Liver (tissue), 9 donors: ENCODE results near the gene ARFIP1. TPM values are rescaled to one million over a fixed set of nuclear protein-coding genes. Genes with fewer than 3 reads are reported as not detected.

ENCODE experiments used
- DNase-seq: peaks from one replicate; pipeline ENCODE4 v3.0.0-alpha.2; 2017; ENCODE audit warnings: low spot score
- H3K27ac ChIP-seq, 2 donors: one replicate each; pipeline ENCODE4 v1.7.0; 2013; ENCODE audit warnings: inconsistent platforms in 2 of 2, low read length in 2 of 2, control low read depth in 1 of 2, low read depth in 1 of 2, mild to moderate bottlenecking in 1 of 2
- H3K27me3 ChIP-seq, 4 donors: one replicate each; pipeline versions ENCODE4 v1.6.1 to v1.7.0; 2013; ENCODE audit warnings: low read length in 3 of 4, inconsistent platforms in 1 of 4, mild to moderate bottlenecking in 1 of 4, moderate library complexity in 1 of 4; ENCODE audit not compliant: control insufficient read depth in 4 of 4, insufficient read depth in 4 of 4
- H3K36me3 ChIP-seq, 4 donors: one replicate each; pipeline versions ENCODE4 v1.6.1 to v1.7.0; 2013; ENCODE audit warnings: low read length in 3 of 4, mild to moderate bottlenecking in 3 of 4, low read depth in 1 of 4, moderate library complexity in 1 of 4; ENCODE audit not compliant: control insufficient read depth in 4 of 4, insufficient read depth in 3 of 4
- H3K4me1 ChIP-seq, 4 donors: one replicate each; pipeline versions ENCODE4 v1.6.1 to v1.7.0; 2013; ENCODE audit warnings: low read length in 3 of 4, mild to moderate bottlenecking in 3 of 4, moderate library complexity in 1 of 4; ENCODE audit not compliant: control insufficient read depth in 4 of 4, insufficient read depth in 4 of 4
- H3K4me3 ChIP-seq, 3 donors: one replicate each; pipeline versions ENCODE4 v1.6.1 to v1.7.0; 2013; ENCODE audit warnings: low read length in 3 of 3, control low read depth in 1 of 3, low read depth in 1 of 3, mild to moderate bottlenecking in 1 of 3
- H3K9ac ChIP-seq, 2 donors: one replicate each; pipeline ENCODE4 v1.7.0; 2013; ENCODE audit warnings: low read length in 2 of 2, mild to moderate bottlenecking in 2 of 2, moderate library complexity in 2 of 2, control low read depth in 1 of 2, low read depth in 1 of 2
- H3K9me3 ChIP-seq, 4 donors: one replicate each; pipeline versions ENCODE4 v1.6.1 to v1.7.0; 2013; ENCODE audit warnings: low read length in 3 of 4; ENCODE audit not compliant: control insufficient read depth in 4 of 4
- EGR1 ChIP-seq, 2 donors: IDR thresholded peaks; 2 replicates each; pipeline ENCODE4 v1.6.1; 2016 to 2018; ENCODE audit warnings: antibody characterized with exemption in 2 of 2, low read depth in 2 of 2
- FOXA1 ChIP-seq: IDR thresholded peaks from 2 replicates; pipeline ENCODE4 v1.6.1; 2016; ENCODE audit warnings: antibody characterized with exemption
- FOXA2 ChIP-seq: IDR thresholded peaks from 2 replicates; pipeline ENCODE4 v1.6.1; 2016; ENCODE audit warnings: antibody characterized with exemption
- GABPA ChIP-seq, 2 donors: IDR thresholded peaks in 1 of 2; conservative IDR thresholded peaks in 1 of 2; 2 replicates each; pipeline ENCODE4 v1.6.1; 2016; ENCODE audit warnings: antibody characterized with exemption in 2 of 2, mild to moderate bottlenecking in 1 of 2, moderate library complexity in 1 of 2
- HNF4A ChIP-seq, 2 donors: conservative IDR thresholded peaks; 2 replicates each; pipeline ENCODE4 v1.6.1; 2016; ENCODE audit warnings: antibody characterized with exemption in 2 of 2, mild to moderate bottlenecking in 2 of 2
- HNF4G ChIP-seq: IDR thresholded peaks from 2 replicates; pipeline ENCODE4 v1.6.1; 2016; ENCODE audit warnings: antibody characterized with exemption
- JUND ChIP-seq, 2 donors: IDR thresholded peaks; 2 replicates each; pipeline ENCODE4 v1.6.1; 2016; ENCODE audit warnings: antibody characterized with exemption in 2 of 2
- NR2F2 ChIP-seq: IDR thresholded peaks from 2 replicates; pipeline ENCODE4 v1.6.1; 2016; ENCODE audit warnings: antibody characterized with exemption
- RAD21 ChIP-seq, 2 donors: IDR thresholded peaks; 2 replicates each; pipeline ENCODE4 v1.6.1; 2016; ENCODE audit warnings: antibody characterized with exemption in 2 of 2, mild to moderate bottlenecking in 2 of 2
- RXRA ChIP-seq, 2 donors: IDR thresholded peaks; 2 replicates each; pipeline ENCODE4 v1.6.1; 2017 to 2018; ENCODE audit warnings: antibody characterized with exemption in 2 of 2, mild to moderate bottlenecking in 1 of 2
- SP1 ChIP-seq: IDR thresholded peaks from 2 replicates; pipeline ENCODE4 v1.6.1; 2018; ENCODE audit warnings: antibody characterized with exemption, mild to moderate bottlenecking
- TAF1 ChIP-seq: conservative IDR thresholded peaks from 2 replicates; pipeline ENCODE4 v1.6.1; 2016; ENCODE audit warnings: antibody characterized with exemption, mild to moderate bottlenecking
- YY1 ChIP-seq: IDR thresholded peaks from 2 replicates; pipeline ENCODE4 v1.6.1; 2016; ENCODE audit warnings: antibody characterized with exemption, mild to moderate bottlenecking
- WGBS: extraction: QIAGEN DNeasy Blood & Tissue Kit; methylation state at CpG from one replicate; pipeline ENCODE4 v1.1.7; 2013; 5-methylcytosine and 5-hydroxymethylcytosine counted together
- polyA plus RNA-seq, 2 donors: library from polyadenylated mRNA; stranded (reverse) in 1 of 2; unstranded in 1 of 2; fragments of 200-250 nt in 1 of 2; fragments of >200 nt in 1 of 2; fragmentation: Nextera tagmentation in 1 of 2; extraction: Ambion mirVana in 1 of 2; gene quantifications; one replicate each; pipeline versions ENCODE4 v1.2.1 to v1.2.3, GENCODE V29; 2013 to 2015
- total RNA-seq, 2 donors: library from RNA; depleted of rRNA; stranded (reverse); fragments of >200 nt; gene quantifications; one replicate each; pipeline ENCODE4 v1.2.3, GENCODE V29; 2014
- TF ChIP-seq, protein P1 (sequence below): IDR thresholded peaks from 2 replicates; pipeline ENCODE4 v1.6.1; 2016; ENCODE audit warnings: antibody characterized with exemption
- TF ChIP-seq, protein P2 (sequence below): IDR thresholded peaks from 2 replicates; pipeline ENCODE4 v1.6.1; 2016; ENCODE audit warnings: antibody characterized with exemption, mild to moderate bottlenecking
- TF ChIP-seq, protein P3 (sequence below): IDR thresholded peaks from 2 replicates; pipeline ENCODE4 v1.6.1; 2016; ENCODE audit warnings: antibody characterized with exemption
- TF ChIP-seq, protein P4 (sequence below): fragments of 150-350 bp; IDR thresholded peaks from 2 replicates; pipeline ENCODE4 v1.5.1; 2017; ENCODE audit warnings: improper control_type of control experiment, low read depth, low read length; ENCODE audit not compliant: missing input control
- TF ChIP-seq, protein P5 (sequence below): IDR thresholded peaks from 2 replicates; pipeline ENCODE4 v1.6.1; 2016; ENCODE audit warnings: antibody characterized with exemption
- donor health status: healthy.
- donor health status: healthy.
- donor health status: healthy.
- donor health status: healthy.
- donor health status: healthy.

The ARFIP1 gene
- total and polyA plus RNA-seq, 4 donors: 6.8 to 16.8 (median 14.9) TPM

DNA sequence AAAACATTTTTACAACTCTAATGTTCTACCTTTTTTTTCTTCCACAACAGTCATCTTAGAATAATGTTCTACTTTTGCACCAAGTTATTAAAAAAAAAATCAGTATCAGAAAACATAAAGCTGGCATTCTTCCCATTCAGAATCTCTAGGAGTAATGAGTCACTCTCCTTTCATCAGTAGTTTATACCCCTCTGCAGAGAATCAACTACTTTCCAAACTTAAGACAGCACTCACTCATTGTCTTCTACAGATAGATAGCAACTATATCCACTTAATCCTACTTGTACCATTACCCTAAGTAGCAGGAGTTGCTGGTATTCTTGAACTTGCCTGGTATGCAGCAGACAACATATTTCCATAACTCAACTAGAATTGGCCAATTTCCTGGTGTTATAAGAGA lies 3.4 kb upstream of the ARFIP1 start:
- H3K9ac ChIP-seq: no peak overlapping the region
- DNase-seq: no peak

DNA sequence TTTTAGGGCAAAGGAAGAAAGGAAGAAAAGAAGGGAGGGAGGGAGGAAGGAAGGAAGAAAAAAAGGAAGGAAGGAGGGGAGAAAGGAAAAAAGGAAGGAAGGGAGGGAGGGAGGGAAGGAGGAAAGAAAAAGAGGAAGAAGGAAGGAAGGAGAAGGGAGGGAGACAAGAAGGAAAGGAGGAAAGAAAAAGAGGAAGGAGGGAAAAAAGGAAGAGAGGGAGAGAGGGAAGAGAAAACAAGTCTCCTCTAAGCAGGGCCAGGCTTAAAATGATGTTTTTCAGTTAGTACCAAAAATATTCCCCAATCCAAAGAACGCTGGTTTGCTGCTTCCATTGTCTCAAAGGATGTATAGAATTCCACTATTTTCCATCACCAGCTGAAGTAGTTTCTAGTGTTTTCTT lies 2.3 kb upstream of the ARFIP1 start:
- 94% methylated on average over 1 of the region's 1 CpG for WGBS
- Histone ChIP-seq H3K27me3 (no peaks in the 10 kb centered on the region), H3K4me3 (no peak overlapping the region), H3K9me3 (no peaks in the 10 kb centered on the region), H3K4me1 (peaks cover 1 to 23% (median 17%) of the 10 kb centered on the region in 4 donors), H3K36me3 (no peaks in the 10 kb centered on the region), H3K27ac (no peak overlapping the region), H3K9ac (no peak overlapping the region)
- TF ChIP-seq FOXA2 (no peak), JUND (IDR thresholded peaks at IDR 0.05) (no peak), TAF1 (no peak)
- TF ChIP-seq, protein P1, sequence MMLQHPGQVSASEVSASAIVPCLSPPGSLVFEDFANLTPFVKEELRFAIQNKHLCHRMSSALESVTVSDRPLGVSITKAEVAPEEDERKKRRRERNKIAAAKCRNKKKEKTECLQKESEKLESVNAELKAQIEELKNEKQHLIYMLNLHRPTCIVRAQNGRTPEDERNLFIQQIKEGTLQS: no peak
- DNase-seq: no peak

More for the DNA sequence above, 3.4 kb upstream of the ARFIP1 start:
- Histone ChIP-seq H3K4me3 (no peak overlapping the region), H3K27ac (no peak overlapping the region), H3K27me3 (no peaks in the 10 kb centered on the region), H3K36me3 (no peaks in the 10 kb centered on the region), H3K4me1 (peaks cover under 1 to 18% (median 15%) of the 10 kb centered on the region in 4 donors), H3K9me3 (no peaks in the 10 kb centered on the region)
- TF ChIP-seq EGR1 (IDR thresholded peaks at IDR 0.05; ENCODE audit: low read depth in 2 of 2): no peak

DNA sequence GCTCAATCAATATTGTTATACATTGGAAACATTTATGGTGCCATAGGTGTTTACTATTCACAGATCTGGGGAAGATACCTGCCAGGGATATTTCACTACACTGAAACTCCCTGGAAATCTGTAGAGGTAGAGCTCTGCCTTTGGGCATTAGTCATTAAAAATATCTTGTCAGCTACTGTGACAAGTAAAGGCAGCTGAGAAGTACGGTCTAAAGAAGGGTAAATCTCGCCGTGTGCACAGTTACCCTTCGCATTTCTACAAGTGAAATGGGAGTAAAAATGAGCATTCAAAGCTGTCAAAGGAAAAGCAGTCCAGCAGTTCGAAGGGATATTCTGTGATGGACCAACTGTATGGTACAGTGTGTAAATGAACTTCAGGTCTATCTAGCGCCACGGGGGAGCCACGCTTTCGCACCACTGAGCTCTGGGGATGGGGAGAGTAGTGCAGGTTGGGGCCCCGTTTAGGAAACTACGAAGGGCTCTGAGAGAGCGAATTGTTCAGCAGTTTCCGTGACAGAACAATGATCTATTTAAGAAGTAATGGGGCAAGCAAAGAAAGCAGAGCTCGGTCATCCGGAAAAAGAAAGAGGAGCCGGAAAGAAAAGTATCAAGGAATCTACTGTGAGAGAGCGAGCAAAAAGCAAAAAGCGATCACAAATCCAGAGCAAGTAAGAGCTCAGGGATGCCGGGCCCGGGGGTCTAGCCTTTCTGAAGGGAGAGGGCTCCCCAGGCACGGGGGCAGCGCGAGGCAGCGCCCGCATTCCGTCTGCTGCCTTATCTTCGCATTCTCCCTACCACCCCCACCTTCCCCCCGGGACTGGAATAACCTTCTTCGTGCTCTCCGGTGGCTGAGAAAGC lies 870 bp upstream of the ARFIP1 start:
- WGBS: 3% methylated on average over 30 of the region's 30 CpGs
- TF ChIP-seq, protein P2, sequence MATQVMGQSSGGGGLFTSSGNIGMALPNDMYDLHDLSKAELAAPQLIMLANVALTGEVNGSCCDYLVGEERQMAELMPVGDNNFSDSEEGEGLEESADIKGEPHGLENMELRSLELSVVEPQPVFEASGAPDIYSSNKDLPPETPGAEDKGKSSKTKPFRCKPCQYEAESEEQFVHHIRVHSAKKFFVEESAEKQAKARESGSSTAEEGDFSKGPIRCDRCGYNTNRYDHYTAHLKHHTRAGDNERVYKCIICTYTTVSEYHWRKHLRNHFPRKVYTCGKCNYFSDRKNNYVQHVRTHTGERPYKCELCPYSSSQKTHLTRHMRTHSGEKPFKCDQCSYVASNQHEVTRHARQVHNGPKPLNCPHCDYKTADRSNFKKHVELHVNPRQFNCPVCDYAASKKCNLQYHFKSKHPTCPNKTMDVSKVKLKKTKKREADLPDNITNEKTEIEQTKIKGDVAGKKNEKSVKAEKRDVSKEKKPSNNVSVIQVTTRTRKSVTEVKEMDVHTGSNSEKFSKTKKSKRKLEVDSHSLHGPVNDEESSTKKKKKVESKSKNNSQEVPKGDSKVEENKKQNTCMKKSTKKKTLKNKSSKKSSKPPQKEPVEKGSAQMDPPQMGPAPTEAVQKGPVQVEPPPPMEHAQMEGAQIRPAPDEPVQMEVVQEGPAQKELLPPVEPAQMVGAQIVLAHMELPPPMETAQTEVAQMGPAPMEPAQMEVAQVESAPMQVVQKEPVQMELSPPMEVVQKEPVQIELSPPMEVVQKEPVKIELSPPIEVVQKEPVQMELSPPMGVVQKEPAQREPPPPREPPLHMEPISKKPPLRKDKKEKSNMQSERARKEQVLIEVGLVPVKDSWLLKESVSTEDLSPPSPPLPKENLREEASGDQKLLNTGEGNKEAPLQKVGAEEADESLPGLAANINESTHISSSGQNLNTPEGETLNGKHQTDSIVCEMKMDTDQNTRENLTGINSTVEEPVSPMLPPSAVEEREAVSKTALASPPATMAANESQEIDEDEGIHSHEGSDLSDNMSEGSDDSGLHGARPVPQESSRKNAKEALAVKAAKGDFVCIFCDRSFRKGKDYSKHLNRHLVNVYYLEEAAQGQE: no peak
- no peak for TF ChIP-seq FOXA1
- no peak for TF ChIP-seq HNF4G
- no peak for TF ChIP-seq RXRA (IDR thresholded peaks at IDR 0.05)
- TF ChIP-seq, protein P3, sequence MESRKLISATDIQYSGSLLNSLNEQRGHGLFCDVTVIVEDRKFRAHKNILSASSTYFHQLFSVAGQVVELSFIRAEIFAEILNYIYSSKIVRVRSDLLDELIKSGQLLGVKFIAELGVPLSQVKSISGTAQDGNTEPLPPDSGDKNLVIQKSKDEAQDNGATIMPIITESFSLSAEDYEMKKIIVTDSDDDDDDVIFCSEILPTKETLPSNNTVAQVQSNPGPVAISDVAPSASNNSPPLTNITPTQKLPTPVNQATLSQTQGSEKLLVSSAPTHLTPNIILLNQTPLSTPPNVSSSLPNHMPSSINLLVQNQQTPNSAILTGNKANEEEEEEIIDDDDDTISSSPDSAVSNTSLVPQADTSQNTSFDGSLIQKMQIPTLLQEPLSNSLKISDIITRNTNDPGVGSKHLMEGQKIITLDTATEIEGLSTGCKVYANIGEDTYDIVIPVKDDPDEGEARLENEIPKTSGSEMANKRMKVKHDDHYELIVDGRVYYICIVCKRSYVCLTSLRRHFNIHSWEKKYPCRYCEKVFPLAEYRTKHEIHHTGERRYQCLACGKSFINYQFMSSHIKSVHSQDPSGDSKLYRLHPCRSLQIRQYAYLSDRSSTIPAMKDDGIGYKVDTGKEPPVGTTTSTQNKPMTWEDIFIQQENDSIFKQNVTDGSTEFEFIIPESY: no peak
- no peak for TF ChIP-seq FOXA2
- TF ChIP-seq, protein P1: no peak
- TF ChIP-seq RAD21 (IDR thresholded peaks at IDR 0.05): no peak
- no peak for TF ChIP-seq YY1
- TF ChIP-seq, protein P4, sequence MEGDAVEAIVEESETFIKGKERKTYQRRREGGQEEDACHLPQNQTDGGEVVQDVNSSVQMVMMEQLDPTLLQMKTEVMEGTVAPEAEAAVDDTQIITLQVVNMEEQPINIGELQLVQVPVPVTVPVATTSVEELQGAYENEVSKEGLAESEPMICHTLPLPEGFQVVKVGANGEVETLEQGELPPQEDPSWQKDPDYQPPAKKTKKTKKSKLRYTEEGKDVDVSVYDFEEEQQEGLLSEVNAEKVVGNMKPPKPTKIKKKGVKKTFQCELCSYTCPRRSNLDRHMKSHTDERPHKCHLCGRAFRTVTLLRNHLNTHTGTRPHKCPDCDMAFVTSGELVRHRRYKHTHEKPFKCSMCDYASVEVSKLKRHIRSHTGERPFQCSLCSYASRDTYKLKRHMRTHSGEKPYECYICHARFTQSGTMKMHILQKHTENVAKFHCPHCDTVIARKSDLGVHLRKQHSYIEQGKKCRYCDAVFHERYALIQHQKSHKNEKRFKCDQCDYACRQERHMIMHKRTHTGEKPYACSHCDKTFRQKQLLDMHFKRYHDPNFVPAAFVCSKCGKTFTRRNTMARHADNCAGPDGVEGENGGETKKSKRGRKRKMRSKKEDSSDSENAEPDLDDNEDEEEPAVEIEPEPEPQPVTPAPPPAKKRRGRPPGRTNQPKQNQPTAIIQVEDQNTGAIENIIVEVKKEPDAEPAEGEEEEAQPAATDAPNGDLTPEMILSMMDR: no peak
- TF ChIP-seq NR2F2: no peak
- TF ChIP-seq JUND (IDR thresholded peaks at IDR 0.05): no peak
- no peak for TF ChIP-seq TAF1
- no peak for TF ChIP-seq HNF4A (conservative IDR thresholded peaks at IDR 0.05)
- TF ChIP-seq GABPA (IDR thresholded peaks at IDR 0.05 in 1 of 2, conservative IDR thresholded peaks at IDR 0.05 in 1 of 2): no peak
- no peak for TF ChIP-seq SP1
- no peak for TF ChIP-seq EGR1 (IDR thresholded peaks at IDR 0.05; ENCODE audit: low read depth in 2 of 2)
- TF ChIP-seq, protein P5, sequence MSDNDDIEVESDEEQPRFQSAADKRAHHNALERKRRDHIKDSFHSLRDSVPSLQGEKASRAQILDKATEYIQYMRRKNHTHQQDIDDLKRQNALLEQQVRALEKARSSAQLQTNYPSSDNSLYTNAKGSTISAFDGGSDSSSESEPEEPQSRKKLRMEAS: no peak
- H3K9ac ChIP-seq: peak overlapping the region; percentile 20 to 67
- no peaks in the 10 kb centered on the region for H3K9me3 ChIP-seq
- peak overlapping the region; percentile 56 to 84 (median 80) for H3K4me3 ChIP-seq
- H3K27me3 ChIP-seq: no peaks in the 10 kb centered on the region
- no peak for DNase-seq
- no peaks in the 10 kb centered on the region for H3K36me3 ChIP-seq
- H3K4me1 ChIP-seq: peaks cover 1 to 23% (median 17%) of the 10 kb centered on the region in 4 donors
- peak overlapping the region; percentile 80 to 86 for H3K27ac ChIP-seq
